Left lung (tissue), 10 donors: Measurements from ENCODE around the gene ZCWPW2. TPM values are rescaled to one million over a fixed set of nuclear protein-coding genes. Genes with fewer than 3 reads are reported as not detected.
A peak's percentile ranks its signal among the peaks of the same experiment; 100 is the strongest.

Experiments
- ATAC-seq: fragments of 200-7000 bp; cut with Tn5 transposase; one replicate; pipeline ENCODE4 v1.9.1; 2020; ENCODE audit warnings: moderate library complexity
- DNase-seq, 4 donors: peaks; one replicate each; pipeline ENCODE4 v3.0.0-alpha.2; 2013 to 2020
- H3K27ac ChIP-seq, 2 donors: fragments of 200-600 bp; sonication (generic) in 1 of 2; one replicate each; pipeline versions ENCODE4 v1.5.0 to v1.8.0; 2020 to 2021
- H3K27me3 ChIP-seq, 2 donors: fragments of 200-600 bp; sonication (generic) in 1 of 2; one replicate each; pipeline versions ENCODE4 v1.5.0 to v1.8.0; 2020 to 2021
- H3K36me3 ChIP-seq, 2 donors: fragments of 200-600 bp; sonication (generic) in 1 of 2; one replicate each; pipeline versions ENCODE4 v1.5.0 to v1.8.0; 2020 to 2021
- H3K4me1 ChIP-seq, 2 donors: fragments of 200-600 bp; one replicate each; pipeline ENCODE4 v1.8.0; 2021
- H3K4me3 ChIP-seq, 2 donors: fragments of 200-600 bp; sonication (generic) in 1 of 2; one replicate each; pipeline versions ENCODE4 v1.5.0 to v1.8.0; 2020 to 2021; ENCODE audit warnings: mild to moderate bottlenecking in 1 of 2
- H3K9me3 ChIP-seq, 2 donors: fragments of 200-600 bp; sonication (generic) in 1 of 2; one replicate each; pipeline versions ENCODE4 v1.5.0 to v1.8.0; 2020 to 2021
- CTCF ChIP-seq, 2 donors: fragments of 200-600 bp; sonication (generic) in 1 of 2; IDR thresholded peaks; one replicate each; pipeline versions ENCODE4 v1.5.0 to v1.8.0; 2021; ENCODE audit warnings: antibody characterized with exemption in 2 of 2
- intact Hi-C, 2 donors: fragments of 100-400 bp; cut with DNase I; formaldehyde crosslinking; loops; one replicate each; pipeline versions ENCODE4 v1.11.2 to v1.14.2; 2022
- polyA plus RNA-seq, 6 donors: library from polyadenylated mRNA; unstranded; fragments of 120-200 nt; gene quantifications; one replicate each; pipeline ENCODE4 v1.2.1, GENCODE V29; 2013; ENCODE audit not compliant: insufficient read length in 6 of 6
- total RNA-seq, 2 donors: library from RNA; stranded (reverse); fragmentation: NEBNext Ultra II Directional; extraction: Animal tissue kit (Norgen Biotek cat#: 25700); gene quantifications; one replicate each; pipeline ENCODE4 v1.2.1, GENCODE V29; 2021
- donor health status: DM: no; HTN: yes; CAD: no.
- donor health status: DM: no; HTN: no; CAD: no.

Gene ZCWPW2
- total and polyA plus RNA-seq, 8 donors: 0.84 to 3.4 (median 2.3) TPM

- Histone ChIP-seq H3K4me3 (no peak overlapping the region), H3K27ac (no peak overlapping the region), H3K36me3 (peaks cover 0 to 57% of the 10 kb centered on the region in 2 donors), H3K4me1 (no peaks in the 10 kb centered on the region), H3K27me3 (no peaks in the 10 kb centered on the region), H3K9me3 (no peaks in the 10 kb centered on the region)
- DNase-seq (no peak), ATAC-seq (no peak)
- intact Hi-C loops: no loop called here
- TF ChIP-seq CTCF (IDR thresholded peaks at IDR 0.05): no peak
These were observed 26.1 kb upstream of the ZCWPW2 start for GRCh38 chr3:28322464-28322863.

GRCh38 chr3:28326458-28326926 is 22.0 kb upstream of the ZCWPW2 start:
- Histone ChIP-seq H3K27ac (no peak overlapping the region), H3K4me1 (no peaks in the 10 kb centered on the region), H3K9me3 (no peaks in the 10 kb centered on the region), H3K36me3 (peaks cover 0 to 68% of the 10 kb centered on the region in 2 donors), H3K27me3 (no peaks in the 10 kb centered on the region), H3K4me3 (no peak overlapping the region)
- intact Hi-C loops: no loop called here
- DNase-seq (no peak), ATAC-seq (peak; percentile 33)
- TF ChIP-seq CTCF (IDR thresholded peaks at IDR 0.05): no peak

GRCh38 chr3:28328188-28329151 is 20.1 kb upstream of the ZCWPW2 start:
- H3K36me3 ChIP-seq: peaks cover 2 to 74% of the 10 kb centered on the region in 2 donors
- TF ChIP-seq CTCF (IDR thresholded peaks at IDR 0.05): peak; percentile 61 to 72
- DNase-seq: peak in 1 of 4 donors; percentile 30

GRCh38 chr3:28334552-28334951 is 14.0 kb upstream of the ZCWPW2 start:
- intact Hi-C loops: loop anchor here in 1 of 2 donors (10.0 kb wide), 1 partner anchor 620 kb away; no protein-coding TSS in a partner anchor
- peaks cover 2 to 84% of the 10 kb centered on the region in 2 donors for H3K36me3 ChIP-seq
- H3K4me3 ChIP-seq: no peak overlapping the region
- DNase-seq (no peak), ATAC-seq (no peak)
- no peaks in the 10 kb centered on the region for H3K4me1 ChIP-seq
- no peak for TF ChIP-seq CTCF (IDR thresholded peaks at IDR 0.05)
- H3K27me3 ChIP-seq: no peaks in the 10 kb centered on the region
- H3K27ac ChIP-seq: no peak overlapping the region
- H3K9me3 ChIP-seq: no peaks in the 10 kb centered on the region

More at GRCh38 chr3:28328188-28329151, 20.1 kb upstream of the ZCWPW2 start:
- no peak overlapping the region for H3K27ac ChIP-seq
- intact Hi-C loops: no loop called here
- no peak overlapping the region for H3K4me3 ChIP-seq
- H3K9me3 ChIP-seq: no peaks in the 10 kb centered on the region
- no peaks in the 10 kb centered on the region for H3K4me1 ChIP-seq
- peak; percentile 69 for ATAC-seq
- no peaks in the 10 kb centered on the region for H3K27me3 ChIP-seq

- H3K27ac ChIP-seq: no peak overlapping the region
- H3K36me3 ChIP-seq: peaks cover 2 to 85% of the 10 kb centered on the region in 2 donors
- no peaks in the 10 kb centered on the region for H3K4me1 ChIP-seq
- TF ChIP-seq CTCF (IDR thresholded peaks at IDR 0.05): no peak
- no peak overlapping the region for H3K4me3 ChIP-seq
- DNase-seq (no peak), ATAC-seq (no peak)
- no peaks in the 10 kb centered on the region for H3K27me3 ChIP-seq
- intact Hi-C loops: loop anchor here in 1 of 2 donors (10.0 kb wide), 1 partner anchor 620 kb away; no protein-coding TSS in a partner anchor
- no peaks in the 10 kb centered on the region for H3K9me3 ChIP-seq
These were observed 13.3 kb upstream of the ZCWPW2 start for GRCh38 chr3:28335246-28335645.
